OCI-LY7 (cell line): Measurements from ENCODE around the gene GIGYF1. TPM values are rescaled to one million over a fixed set of nuclear protein-coding genes. Genes with fewer than 3 reads are reported as not detected.

Experiments used
- BruUV-seq: library from RNA; stranded (reverse); fragments of 400-500 nt; replicated peaks from 2 replicates; lab custom pipeline; 2021; lab: Mats Ljungman, UMichigan
- CTCF ChIA-PET: fragments of 300-600 bp; sonication (Branson Sonifier 250); formaldehyde crosslinking; loops from one replicate; lab custom pipeline; 2022; ENCODE audit warnings: antibody characterized with exemption; ENCODE audit not compliant: unreplicated experiment; lab: Charles Lee
- POLR2A ChIA-PET: fragments of 300-600 bp; sonication (Branson Sonifier 250); formaldehyde crosslinking; loops from one replicate; lab custom pipeline; 2022; ENCODE audit warnings: antibody characterized with exemption; lab: Charles Lee
- DNase-seq: peaks from one replicate; pipeline ENCODE4 v3.0.0-alpha.2; 2015; ENCODE audit warnings: low spot score
- H2AFZ ChIP-seq: fragments of 200-600 bp; sonication (generic), shearing (Covaris generic); 2 replicates; pipeline ENCODE4 v1.6.1; 2014; ENCODE audit warnings: mild to moderate bottlenecking, antibody characterized with exemption, low read length, moderate library complexity
- H3K27ac ChIP-seq: fragments of 200-600 bp; sonication (generic); 2 replicates; pipeline ENCODE4 v1.5.1; 2014; ENCODE audit warnings: mixed run types, low read depth, mild to moderate bottlenecking, moderate library complexity, low read length, inconsistent platforms; ENCODE audit not compliant: poor library complexity, severe bottlenecking
- H3K36me3 ChIP-seq: fragments of 200-600 bp; sonication (generic); 2 replicates; pipeline ENCODE4 v1.6.1; 2014; ENCODE audit warnings: mild to moderate bottlenecking, antibody characterized with exemption, low read length, moderate library complexity, mixed read lengths; ENCODE audit not compliant: insufficient read depth
- H3K4me1 ChIP-seq: fragments of 200-600 bp; sonication (generic); 2 replicates; pipeline ENCODE4 v1.5.1; 2014; ENCODE audit warnings: mild to moderate bottlenecking, low read length; ENCODE audit not compliant: insufficient read depth, poor library complexity, severe bottlenecking
- H3K4me2 ChIP-seq: fragments of 200-600 bp; sonication (generic); 2 replicates; pipeline ENCODE4 v1.6.1; 2014; ENCODE audit warnings: mild to moderate bottlenecking, low read length
- H3K4me3 ChIP-seq: fragments of 200-600 bp; sonication (generic); 2 replicates; pipeline ENCODE4 v1.5.1; 2014; ENCODE audit warnings: mild to moderate bottlenecking, low read depth, low read length; ENCODE audit not compliant: poor library complexity, severe bottlenecking
- H3K79me2 ChIP-seq: fragments of 200-600 bp; sonication (generic); 2 replicates; pipeline ENCODE4 v1.6.1; 2016; ENCODE audit warnings: low read depth, mild to moderate bottlenecking, low read length, moderate library complexity, mixed read lengths; ENCODE audit not compliant: insufficient read depth
- H3K9me2 ChIP-seq: fragments of 200-600 bp; sonication (generic); 2 replicates; pipeline ENCODE4 v1.6.1; 2016; ENCODE audit warnings: mild to moderate bottlenecking, low read length, mixed read lengths; ENCODE audit not compliant: insufficient read depth
- H3K9me3 ChIP-seq: fragments of 200-600 bp; sonication (generic); 2 replicates; pipeline ENCODE4 v1.6.1; 2014; ENCODE audit warnings: mild to moderate bottlenecking, mixed run types, low read length, mixed read lengths
- H4K20me1 ChIP-seq: fragments of 200-600 bp; sonication (generic); 2 replicates; pipeline ENCODE4 v1.6.1; 2014; ENCODE audit warnings: mild to moderate bottlenecking, antibody characterized with exemption, low read length, moderate library complexity, mixed read lengths; ENCODE audit not compliant: insufficient read depth
- EZH2phosphoT487 ChIP-seq: fragments of 200-600 bp; sonication (generic); IDR thresholded peaks from 2 replicates; pipeline ENCODE4 v1.6.1; 2018; ENCODE audit warnings: low read depth, borderline replicate concordance, mild to moderate bottlenecking, mixed run types, antibody characterized with exemption, low read length, moderate library complexity, mixed read lengths
- intact Hi-C: fragments of 100-400 bp; cut with micrococcal nuclease; formaldehyde crosslinking; loops from one replicate; pipeline ENCODE4 v1.10.0; 2022; ENCODE audit not compliant: unreplicated experiment
- total RNA-seq, 2 experiments: library from RNA; depleted of rRNA in 1 of 2; stranded (reverse); fragments of >200 nt in 1 of 2; shearing (Covaris generic) in 1 of 2; gene quantifications; 2 replicates each; pipeline ENCODE4 v1.2.3, GENCODE V29; 2014 to 2022
- TF ChIP-seq, protein P1 (sequence below): fragments of 200-600 bp; sonication (generic); conservative IDR thresholded peaks from 2 replicates; pipeline ENCODE4 v1.5.1; 2014; ENCODE audit warnings: mild to moderate bottlenecking, antibody characterized with exemption, low read length, moderate library complexity, mixed read lengths

The GIGYF1 gene
- total RNA-seq, 2 experiments from 2014 or later, result 40.2 to 52.0 TPM

DNA sequence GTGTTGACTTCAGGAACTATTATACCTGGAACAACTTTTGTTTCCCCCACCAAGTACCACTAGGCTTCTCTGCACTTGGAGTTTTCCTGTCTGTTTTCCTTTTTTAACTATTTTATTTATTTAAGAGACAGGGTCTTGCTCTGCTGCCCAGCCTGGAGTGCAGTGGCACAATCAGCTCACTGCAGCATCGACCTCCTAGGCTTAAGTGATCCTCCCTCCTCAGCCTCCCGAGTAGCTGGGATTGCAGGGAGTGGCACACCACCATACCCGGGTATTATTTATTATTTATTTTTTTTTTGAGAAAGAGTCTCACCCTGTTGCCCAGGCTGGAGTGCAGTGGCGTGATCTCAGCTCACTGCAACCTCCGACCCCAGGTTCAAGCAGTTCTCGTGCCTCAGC lies 2.1 kb upstream of the GIGYF1 start:
- ChIA-PET CTCF (interaction anchor here (1.0 kb wide), 1 partner anchor 9 kb away, joined by 3 read pairs; no protein-coding TSS in a partner anchor), POLR2A (interaction anchor here (0.6 to 2.5 kb wide), 2 partner anchors 10 to 194 kb away, joined by 4 to 28 read pairs; partner anchors contain the start of gene POP7)
- Histone ChIP-seq H3K36me3 (peaks cover 2% of the 10 kb centered on the region; the same call in 1 of the 2 replicates), H3K4me2 (peak overlapping the region; percentile 52), H3K79me2 (peaks cover 24% of the 10 kb centered on the region), H4K20me1 (0 out of 2 replicates have a peak, but pooled peaks cover 12% of the 10 kb centered on the region), H3K9me3 (no peaks in the 10 kb centered on the region), H3K9me2 (no peaks in the 10 kb centered on the region), H3K4me1 (peaks cover 37% of the 10 kb centered on the region), H3K27ac (no peak overlapping the region), H3K4me3 (no peak overlapping the region), H2AFZ (no peak overlapping the region)
- intact Hi-C loops, result no loop called here
- no peak for DNase-seq
- TF ChIP-seq EZH2phosphoT487, result no peak
- TF ChIP-seq, protein P1, sequence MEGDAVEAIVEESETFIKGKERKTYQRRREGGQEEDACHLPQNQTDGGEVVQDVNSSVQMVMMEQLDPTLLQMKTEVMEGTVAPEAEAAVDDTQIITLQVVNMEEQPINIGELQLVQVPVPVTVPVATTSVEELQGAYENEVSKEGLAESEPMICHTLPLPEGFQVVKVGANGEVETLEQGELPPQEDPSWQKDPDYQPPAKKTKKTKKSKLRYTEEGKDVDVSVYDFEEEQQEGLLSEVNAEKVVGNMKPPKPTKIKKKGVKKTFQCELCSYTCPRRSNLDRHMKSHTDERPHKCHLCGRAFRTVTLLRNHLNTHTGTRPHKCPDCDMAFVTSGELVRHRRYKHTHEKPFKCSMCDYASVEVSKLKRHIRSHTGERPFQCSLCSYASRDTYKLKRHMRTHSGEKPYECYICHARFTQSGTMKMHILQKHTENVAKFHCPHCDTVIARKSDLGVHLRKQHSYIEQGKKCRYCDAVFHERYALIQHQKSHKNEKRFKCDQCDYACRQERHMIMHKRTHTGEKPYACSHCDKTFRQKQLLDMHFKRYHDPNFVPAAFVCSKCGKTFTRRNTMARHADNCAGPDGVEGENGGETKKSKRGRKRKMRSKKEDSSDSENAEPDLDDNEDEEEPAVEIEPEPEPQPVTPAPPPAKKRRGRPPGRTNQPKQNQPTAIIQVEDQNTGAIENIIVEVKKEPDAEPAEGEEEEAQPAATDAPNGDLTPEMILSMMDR, result no peak
- no TSS peak for BruUV-seq

DNA sequence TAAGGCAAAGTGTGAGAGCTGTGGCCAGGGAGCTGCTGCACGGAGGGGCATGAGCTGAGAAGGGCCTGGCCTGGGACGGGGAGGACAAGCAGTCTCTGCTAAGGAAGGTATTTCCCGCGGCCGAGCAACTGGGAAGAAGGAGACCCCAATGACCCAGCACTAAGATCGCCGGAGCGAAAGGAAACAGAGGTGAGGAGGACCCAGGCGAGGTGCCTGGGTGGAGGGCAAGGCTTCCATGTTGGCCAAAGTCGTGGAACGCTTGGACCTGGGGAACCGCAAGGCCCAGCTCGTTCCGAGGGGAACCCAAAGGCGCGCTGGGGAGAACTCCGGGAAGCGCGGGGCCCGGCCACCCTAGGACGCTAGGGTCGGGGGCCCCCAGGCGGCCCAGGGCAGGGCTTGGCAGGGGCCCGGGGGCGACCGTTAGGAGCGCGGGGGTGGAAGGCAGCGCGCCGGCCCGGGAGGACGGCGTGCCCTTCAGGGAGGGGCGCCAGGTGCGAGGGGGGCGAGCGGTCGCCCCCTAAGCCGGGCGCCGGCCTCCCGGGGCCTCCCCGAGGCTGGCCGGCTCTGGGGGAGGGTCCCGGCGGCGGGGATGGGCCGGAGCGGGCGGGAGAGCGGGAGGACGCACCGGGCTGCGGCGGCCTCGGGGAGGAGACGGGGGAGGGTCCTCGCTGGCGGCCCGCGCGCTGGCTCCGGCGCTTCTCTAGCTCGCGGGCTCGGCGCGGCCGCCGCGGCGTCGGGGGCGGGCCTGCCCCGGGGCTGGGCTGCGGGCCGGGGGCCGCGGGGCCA lies 545 bp downstream of the GIGYF1 start:
- TF ChIP-seq, protein P1, result no peak
- TF ChIP-seq EZH2phosphoT487, result no peak
- peaks cover 45% of the 10 kb centered on the region for H3K79me2 ChIP-seq

More for the DNA sequence above, 545 bp downstream of the GIGYF1 start:
- no TSS peak for BruUV-seq
- ChIA-PET POLR2A (interaction anchor here (0.6 to 2.3 kb wide), 6 partner anchors 12 to 181 kb away, joined by 3 to 9 read pairs (median 4); partner anchors contain the start of genes FBXO24, MOSPD3, POP7 and SRRT), CTCF (interaction anchor here (0.6 to 1.3 kb wide), 3 partner anchors 12 to 105 kb away, joined by 4 to 6 read pairs (median 4); no protein-coding TSS in a partner anchor)
- peak overlapping the region; percentile 99 for H3K4me2 ChIP-seq
- H3K4me1 ChIP-seq, result peaks cover 42% of the 10 kb centered on the region
- peak overlapping the region; percentile 39 for H3K27ac ChIP-seq
- H3K9me2 ChIP-seq, result no peaks in the 10 kb centered on the region
- peaks cover 23% of the 10 kb centered on the region; the same call in 1 of the 2 replicates for H3K36me3 ChIP-seq
- H3K4me3 ChIP-seq, result peak overlapping the region; percentile 95
- DNase-seq, result peak; percentile 26
- H3K9me3 ChIP-seq, result no peaks in the 10 kb centered on the region
- intact Hi-C loops, result loop anchor here (5.0 kb wide), 1 partner anchor 216 kb away; the partner anchor contains the start of gene TSC22D4
- H2AFZ ChIP-seq, result no peak overlapping the region
- peaks cover 18% of the 10 kb centered on the region for H4K20me1 ChIP-seq
